AG04450 (cell line): Measurements from ENCODE around the gene MMP8. TPM values are rescaled to one million over a fixed set of nuclear protein-coding genes. Genes with fewer than 3 reads are reported as not detected.
A peak's percentile ranks its signal among the peaks of the same experiment; 100 is the strongest.
"Not testable (repeated sequence)": the region's sequence is repeated elsewhere in the genome, so short reads cannot be mapped to it uniquely, and the experiment has no call there.

Source experiments
- CTCF ChIA-PET: fragments of 300-600, 350-600 bp; formaldehyde crosslinking; extraction: SDS; loops from one replicate; lab custom pipeline; 2022; ENCODE audit warnings: antibody characterized with exemption, inconsistent platforms; lab: Charles Lee
- POLR2A ChIA-PET: fragments of 350-600 bp; formaldehyde crosslinking; extraction: SDS; loops from one replicate; lab custom pipeline; 2021; ENCODE audit warnings: antibody characterized with exemption, inconsistent platforms; lab: Yijun Ruan, JAX
- DNase-seq: peaks from one replicate; pipeline ENCODE4 v3.0.0-alpha.2; 2011; ENCODE audit warnings: low read depth, low spot score
- H3K27ac ChIP-seq: one replicate; pipeline ENCODE4 v1.5.1; 2012; ENCODE audit warnings: low read depth, low read length, control low read depth
- H3K27me3 ChIP-seq: one replicate; pipeline ENCODE4 v1.6.0; 2012; ENCODE audit warnings: low read length; ENCODE audit not compliant: control insufficient read depth, insufficient read depth
- H3K4me3 ChIP-seq: 2 replicates; pipeline ENCODE4 v1.5.1; 2011; ENCODE audit warnings: mild to moderate bottlenecking, low read depth, low read length, control low read depth
- H3K9me3 ChIP-seq: 2 replicates; pipeline ENCODE4 v1.5.1; 2012; ENCODE audit warnings: low read length; ENCODE audit not compliant: control insufficient read depth, insufficient read depth
- polyA plus RNA-seq: library from polyadenylated mRNA; depleted of rRNA; stranded (reverse); fragments of >200 nt; gene quantifications from 2 replicates; pipeline ENCODE4 v1.2.3, GENCODE V29; 2011
- TF ChIP-seq, protein P1 (sequence below): IDR thresholded peaks from 2 replicates; pipeline ENCODE4 v1.5.1; 2011; ENCODE audit warnings: low read depth, low read length, control low read depth, inconsistent platforms

MMP8 gene
- polyA plus RNA-seq, 1 experiment, result 0.04 TPM

DNA sequence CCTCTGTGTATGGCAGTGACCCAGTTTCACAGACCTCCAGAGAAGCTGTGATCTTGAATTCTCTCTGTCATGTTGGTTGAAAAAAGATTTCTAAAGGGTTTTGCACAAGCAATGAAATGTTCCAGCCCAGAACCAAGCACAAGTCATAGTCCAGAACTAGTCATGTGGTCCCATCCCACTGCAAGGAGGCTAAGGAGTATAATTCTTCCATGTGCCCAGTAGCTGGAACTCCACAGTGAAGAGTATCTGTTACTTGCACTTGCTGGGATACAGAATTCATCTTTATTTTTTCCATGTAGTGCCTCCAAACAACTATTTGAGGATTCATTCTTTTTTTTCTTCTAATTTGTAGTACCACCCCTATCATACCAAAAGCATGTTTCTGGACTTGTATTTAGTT lies 9.9 kb upstream of the MMP8 start:
- no peak overlapping the region for H3K4me3 ChIP-seq
- CTCF ChIA-PET, result interaction anchor here (1.0 to 2.8 kb wide), 3 partner anchors 22 to 207 kb away, joined by 3 to 18 read pairs (median 6); no protein-coding TSS in a partner anchor
- peaks cover 6% of the 10 kb centered on the region for H3K27me3 ChIP-seq
- H3K27ac ChIP-seq, result no peak overlapping the region
- POLR2A ChIA-PET, result no interaction called here
- no peaks in the 10 kb centered on the region for H3K9me3 ChIP-seq
- no peak for DNase-seq
- TF ChIP-seq, protein P1, sequence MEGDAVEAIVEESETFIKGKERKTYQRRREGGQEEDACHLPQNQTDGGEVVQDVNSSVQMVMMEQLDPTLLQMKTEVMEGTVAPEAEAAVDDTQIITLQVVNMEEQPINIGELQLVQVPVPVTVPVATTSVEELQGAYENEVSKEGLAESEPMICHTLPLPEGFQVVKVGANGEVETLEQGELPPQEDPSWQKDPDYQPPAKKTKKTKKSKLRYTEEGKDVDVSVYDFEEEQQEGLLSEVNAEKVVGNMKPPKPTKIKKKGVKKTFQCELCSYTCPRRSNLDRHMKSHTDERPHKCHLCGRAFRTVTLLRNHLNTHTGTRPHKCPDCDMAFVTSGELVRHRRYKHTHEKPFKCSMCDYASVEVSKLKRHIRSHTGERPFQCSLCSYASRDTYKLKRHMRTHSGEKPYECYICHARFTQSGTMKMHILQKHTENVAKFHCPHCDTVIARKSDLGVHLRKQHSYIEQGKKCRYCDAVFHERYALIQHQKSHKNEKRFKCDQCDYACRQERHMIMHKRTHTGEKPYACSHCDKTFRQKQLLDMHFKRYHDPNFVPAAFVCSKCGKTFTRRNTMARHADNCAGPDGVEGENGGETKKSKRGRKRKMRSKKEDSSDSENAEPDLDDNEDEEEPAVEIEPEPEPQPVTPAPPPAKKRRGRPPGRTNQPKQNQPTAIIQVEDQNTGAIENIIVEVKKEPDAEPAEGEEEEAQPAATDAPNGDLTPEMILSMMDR, result no peak

DNA sequence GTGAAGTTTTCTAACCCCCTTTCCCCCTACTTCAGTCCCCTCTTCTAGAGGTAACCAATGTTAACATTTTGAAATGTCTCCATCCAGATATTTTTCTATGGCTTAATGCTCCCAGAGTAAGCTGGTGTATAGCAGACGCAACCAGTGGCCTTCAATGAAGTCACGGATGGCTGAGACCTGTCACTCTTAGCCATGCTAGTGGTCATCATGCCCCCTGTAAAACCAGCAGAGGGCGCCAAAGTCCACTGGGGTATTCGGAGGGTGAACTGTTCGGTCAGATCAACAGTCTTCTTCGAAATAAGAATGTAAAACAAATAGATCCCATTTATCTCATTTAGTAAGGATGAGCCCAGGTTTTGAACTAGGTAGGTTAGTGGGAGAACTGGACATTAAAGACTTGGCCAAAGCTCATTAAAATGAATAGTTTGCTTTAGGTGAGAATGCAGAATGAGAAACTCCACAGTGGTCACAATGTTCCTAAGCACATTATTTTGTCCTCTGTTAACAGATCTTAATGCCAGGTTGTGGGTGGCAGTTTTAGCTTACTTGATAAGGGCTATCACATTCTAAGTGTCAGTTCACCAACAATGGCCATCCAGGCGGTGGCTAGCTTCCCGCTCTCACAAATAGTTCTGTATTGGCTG lies 8.6 kb upstream of the MMP8 start:
- POLR2A ChIA-PET, result no interaction called here
- Histone ChIP-seq H3K27ac (no peak overlapping the region), H3K27me3 (peaks cover 2% of the 10 kb centered on the region), H3K9me3 (no peaks in the 10 kb centered on the region), H3K4me3 (no peak overlapping the region)
- CTCF ChIA-PET, result interaction anchor here (0.6 to 2.8 kb wide), 13 partner anchors 17 to 373 kb away, joined by 3 to 18 read pairs (median 3); no protein-coding TSS in a partner anchor
- DNase-seq, result no peak
- TF ChIP-seq, protein P1, result peak; percentile 81

DNA sequence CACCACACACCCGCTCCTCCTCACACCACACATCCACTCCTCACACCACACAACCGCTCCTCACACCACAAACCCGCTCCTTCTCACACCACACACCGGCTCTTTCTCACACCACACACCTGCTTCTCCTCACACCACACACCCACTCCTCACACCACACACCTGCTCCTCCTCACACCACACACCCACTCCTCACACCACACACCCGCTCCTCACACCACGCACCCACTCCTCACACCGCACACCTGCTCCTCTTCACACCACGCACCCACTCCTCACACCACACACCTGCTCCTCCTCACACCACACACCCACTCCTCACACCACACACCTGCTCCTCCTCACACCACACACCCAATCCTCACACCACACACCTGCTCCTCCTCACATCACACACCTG lies 6.2 kb upstream of the MMP8 start:
- H3K9me3 ChIP-seq, POLR2A ChIA-PET, H3K4me3 ChIP-seq, CTCF ChIA-PET, H3K27me3 ChIP-seq, DNase-seq: not testable (repeated sequence)
- H3K27ac ChIP-seq, result peak overlapping the region; percentile 31

DNA sequence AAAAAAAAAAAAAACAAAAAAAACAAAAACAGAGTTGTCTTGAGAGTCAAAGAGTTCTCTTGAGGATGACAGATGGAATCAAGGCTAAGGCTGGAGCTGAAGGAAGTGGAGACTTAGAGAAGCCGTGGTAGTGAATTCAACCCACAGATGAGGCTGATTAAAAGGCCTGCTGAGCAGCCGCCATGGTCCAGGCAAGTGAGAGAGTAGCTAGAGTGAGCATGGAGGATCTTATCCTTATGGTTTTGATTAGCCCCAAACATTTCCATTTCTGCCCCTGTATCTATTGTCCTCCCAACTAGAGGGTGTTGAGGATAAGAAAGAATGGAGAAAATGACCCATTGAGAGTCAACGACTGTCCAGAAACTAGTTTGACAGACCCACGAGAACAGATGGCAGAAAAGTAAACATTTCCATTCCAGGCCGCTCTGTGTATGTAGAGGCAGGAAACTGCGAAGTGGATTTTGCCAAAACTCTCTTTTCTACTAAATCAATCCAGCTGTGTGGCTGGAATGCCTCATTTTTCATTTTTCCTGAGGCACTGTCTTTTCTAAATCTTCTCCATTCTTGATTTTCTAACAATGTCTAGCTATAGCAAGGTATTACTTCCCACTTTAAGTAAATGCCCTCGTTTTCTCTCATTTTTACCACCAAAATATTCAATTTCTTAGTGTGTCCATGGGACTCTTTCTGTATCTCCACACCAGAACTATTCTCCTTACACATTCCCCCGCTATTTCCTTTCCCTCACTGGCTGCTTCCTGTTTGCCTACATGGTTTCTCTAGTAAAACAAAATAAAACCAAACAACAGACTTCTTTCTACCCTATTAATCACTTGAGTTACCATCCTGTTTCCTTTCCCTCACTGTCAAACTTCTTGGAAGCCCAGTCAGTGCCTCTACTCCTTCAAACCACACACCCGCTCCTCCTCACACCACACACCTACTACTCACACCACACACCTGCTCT lies 5.4 kb upstream of the MMP8 start:
- H3K4me3 ChIP-seq, result no peak overlapping the region
- ChIA-PET CTCF (no interaction called here), POLR2A (no interaction called here)
- H3K27ac ChIP-seq, result peak overlapping the region; percentile 31
- TF ChIP-seq, protein P1, result no peak
- DNase-seq, result peak; percentile 16
- H3K27me3 ChIP-seq, result no peaks in the 10 kb centered on the region
- no peaks in the 10 kb centered on the region for H3K9me3 ChIP-seq

DNA sequence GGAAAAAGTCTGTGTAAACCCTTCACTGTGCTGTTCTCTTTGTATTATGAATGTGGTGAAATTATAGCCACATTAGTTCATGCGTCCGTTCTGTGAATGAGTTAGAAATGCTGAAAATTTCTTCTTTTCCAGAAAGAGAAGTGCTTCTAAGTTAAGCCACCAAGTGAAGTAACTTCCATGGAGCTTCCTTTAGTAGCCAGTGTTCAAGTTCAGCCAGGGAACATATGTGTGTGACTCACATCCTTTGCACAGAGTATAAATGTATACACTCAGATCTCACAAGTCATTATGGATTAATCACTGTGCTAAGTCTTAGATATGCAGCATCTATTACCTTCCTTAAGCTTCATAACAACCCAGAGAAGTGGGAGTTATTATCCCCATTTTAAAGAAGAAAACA lies 3.1 kb upstream of the MMP8 start:
- CTCF ChIA-PET, result interaction anchor here (0.6 to 1.6 kb wide), 3 partner anchors 8 to 213 kb away, joined by 3 to 6 read pairs (median 3); no protein-coding TSS in a partner anchor
- DNase-seq, result peak; percentile 68
- H3K27ac ChIP-seq, result no peak overlapping the region

More for the DNA sequence above, 3.1 kb upstream of the MMP8 start:
- H3K4me3 ChIP-seq, result no peak overlapping the region
- H3K9me3 ChIP-seq, result peaks cover 2% of the 10 kb centered on the region; the same call in 1 of the 2 replicates
- H3K27me3 ChIP-seq, result no peaks in the 10 kb centered on the region
- POLR2A ChIA-PET, result interaction anchor here (0.6 to 1.2 kb wide), 2 partner anchors 18 to 681 kb away, joined by 3 to 10 read pairs; partner anchors contain the start of gene CFAP300
- TF ChIP-seq, protein P1, result no peak
